Breast epithelium (tissue), 4 donors: Measurements from ENCODE around the gene BCL2. TPM values are rescaled to one million over a fixed set of nuclear protein-coding genes. Genes with fewer than 3 reads are reported as not detected.

Experiments
- DNase-seq, 2 donors: peaks; one replicate each; pipeline ENCODE4 v3.0.0-alpha.2; 2019; ENCODE audit warnings: low spot score in 2 of 2
- H3K27ac ChIP-seq, 2 donors: fragments of 200-600 bp; sonication (generic) in 1 of 2; one replicate each; pipeline ENCODE4 v1.5.1; 2016 to 2019; ENCODE audit warnings: mild to moderate bottlenecking in 1 of 2
- H3K27me3 ChIP-seq, 2 donors: fragments of 200-600 bp; sonication (generic) in 1 of 2; one replicate each; pipeline versions ENCODE4 v1.5.1 to v1.6.0; 2017 to 2019; ENCODE audit warnings: control low read depth in 1 of 2, mild to moderate bottlenecking in 1 of 2
- H3K36me3 ChIP-seq: fragments of 200-600 bp; one replicate; pipeline ENCODE4 v1.5.1; 2019
- H3K4me1 ChIP-seq, 2 donors: fragments of 200-600 bp; sonication (generic); one replicate each; pipeline ENCODE4 v1.5.1; 2016 to 2019; ENCODE audit warnings: control low read depth in 1 of 2
- H3K4me3 ChIP-seq, 3 donors: fragments of 200-600 bp; sonication (generic); 1 replicate in 2 of 3; 2 replicates in 1 of 3; pipeline ENCODE4 v1.5.1; 2016 to 2019; ENCODE audit warnings: mild to moderate bottlenecking in 3 of 3, moderate library complexity in 2 of 3
- H3K9me3 ChIP-seq, 2 donors: fragments of 200-600 bp; sonication (generic) in 1 of 2; one replicate each; pipeline ENCODE4 v1.5.1; 2016 to 2019; ENCODE audit warnings: control low read depth in 1 of 2
- CTCF ChIP-seq, 3 donors: fragments of 450-650 bp; IDR thresholded peaks; one replicate each; pipeline ENCODE4 v1.5.1; 2016 to 2017; ENCODE audit warnings: antibody characterized with exemption in 3 of 3, mild to moderate bottlenecking in 3 of 3, moderate library complexity in 3 of 3
- POLR2A ChIP-seq: fragments of 450-650 bp; IDR thresholded peaks from one replicate; pipeline ENCODE4 v1.6.1; 2016; ENCODE audit warnings: antibody characterized with exemption, mild to moderate bottlenecking, moderate library complexity
- POLR2AphosphoS5 ChIP-seq, 3 donors: sonication (generic); formaldehyde crosslinking; IDR thresholded peaks; one replicate each; pipeline ENCODE4 v1.6.1; 2017; ENCODE audit warnings: antibody characterized with exemption in 3 of 3
- intact Hi-C: fragments of 100-400 bp; cut with DNase I; formaldehyde crosslinking; loops from one replicate; pipeline ENCODE4 v1.15.1; 2023; ENCODE audit warnings: low total_unique reads
- total RNA-seq, 3 donors: library from RNA; depleted of rRNA; stranded (reverse); fragments of >200 nt; gene quantifications; one replicate each; pipeline ENCODE4 v1.1.0, GENCODE V29; 2016

The BCL2 gene
- total RNA-seq, 3 donors from 2014 or later = 41.3 to 82.5 (median 43.6) TPM

GRCh38 chr18:63329431-63330145 lies 10.0 kb upstream of the BCL2 start:
- H3K4me3 ChIP-seq = no peak overlapping the region
- no peaks in the 10 kb centered on the region for H3K9me3 ChIP-seq
- H3K4me1 ChIP-seq = no peaks in the 10 kb centered on the region
- intact Hi-C loops = no loop called here
- DNase-seq = no peak
- no peak overlapping the region for H3K27ac ChIP-seq
- H3K27me3 ChIP-seq = no peaks in the 10 kb centered on the region
- no peaks in the 10 kb centered on the region for H3K36me3 ChIP-seq
- TF ChIP-seq POLR2AphosphoS5 (IDR thresholded peaks at IDR 0.05) = no peak
- no peak for TF ChIP-seq CTCF (IDR thresholded peaks at IDR 0.05)
- TF ChIP-seq POLR2A = no peak

- intact Hi-C loops = no loop called here
- H3K9me3 ChIP-seq = no peaks in the 10 kb centered on the region
- H3K36me3 ChIP-seq = no peaks in the 10 kb centered on the region
- H3K4me3 ChIP-seq = no peak overlapping the region
- no peaks in the 10 kb centered on the region for H3K27me3 ChIP-seq
- DNase-seq = no peak
- peaks cover 0 to 9% of the 10 kb centered on the region in 2 donors for H3K4me1 ChIP-seq
- no peak for TF ChIP-seq POLR2AphosphoS5 (IDR thresholded peaks at IDR 0.05)
- TF ChIP-seq POLR2A = no peak
- no peak for TF ChIP-seq CTCF (IDR thresholded peaks at IDR 0.05)
- H3K27ac ChIP-seq = no peak overlapping the region
These were observed 6.4 kb upstream of the BCL2 start for GRCh38 chr18:63326011-63326410.

- Histone ChIP-seq H3K4me3 (no peak overlapping the region), H3K4me1 (peaks cover 0 to 9% of the 10 kb centered on the region in 2 donors), H3K36me3 (no peaks in the 10 kb centered on the region), H3K9me3 (no peaks in the 10 kb centered on the region), H3K27me3 (no peaks in the 10 kb centered on the region), H3K27ac (no peak overlapping the region)
- no peak for DNase-seq
- intact Hi-C loops = loop anchor here (2.0 kb wide), 1 partner anchor 188 kb away; no protein-coding TSS in a partner anchor
- no peak for TF ChIP-seq CTCF (IDR thresholded peaks at IDR 0.05)
- TF ChIP-seq POLR2AphosphoS5 (IDR thresholded peaks at IDR 0.05) = no peak
- no peak for TF ChIP-seq POLR2A
These were observed 5.6 kb upstream of the BCL2 start for GRCh38 chr18:63325086-63325686.

- intact Hi-C loops = loop anchor here (5.0 kb wide), 1 partner anchor 321 kb away; no protein-coding TSS in a partner anchor
- no peak overlapping the region for H3K4me3 ChIP-seq
- no peaks in the 10 kb centered on the region for H3K9me3 ChIP-seq
- TF ChIP-seq POLR2A = no peak
- TF ChIP-seq CTCF (IDR thresholded peaks at IDR 0.05) = peak; percentile 59 to 92 (median 83)
- TF ChIP-seq POLR2AphosphoS5 (IDR thresholded peaks at IDR 0.05) = peak in 2 of 3 donors; percentile 50 to 56
- peak in 1 of 2 donors; percentile 59 for DNase-seq
- H3K36me3 ChIP-seq = no peaks in the 10 kb centered on the region
- H3K4me1 ChIP-seq = peaks cover 0 to 9% of the 10 kb centered on the region in 2 donors
- H3K27ac ChIP-seq = peak overlapping the region; percentile 66 to 74
- no peaks in the 10 kb centered on the region for H3K27me3 ChIP-seq
These were observed 3.5 kb upstream of the BCL2 start for GRCh38 chr18:63322908-63323634.
